HG03354 (cell line): ENCODE data around the gene ARID3C.
"Not testable (repeated sequence)": the region's sequence is repeated elsewhere in the genome, so short reads cannot be mapped to it uniquely, and the experiment has no call there.

Experiments used
- ATAC-seq: cut with Tn5 transposase; IDR thresholded peaks from one replicate; pipeline ENCODE4 v1.9.1; 2021; ENCODE audit warnings: mild to moderate bottlenecking; ENCODE audit not compliant: unreplicated experiment, poor library complexity, severe bottlenecking

ARID3C gene

DNA sequence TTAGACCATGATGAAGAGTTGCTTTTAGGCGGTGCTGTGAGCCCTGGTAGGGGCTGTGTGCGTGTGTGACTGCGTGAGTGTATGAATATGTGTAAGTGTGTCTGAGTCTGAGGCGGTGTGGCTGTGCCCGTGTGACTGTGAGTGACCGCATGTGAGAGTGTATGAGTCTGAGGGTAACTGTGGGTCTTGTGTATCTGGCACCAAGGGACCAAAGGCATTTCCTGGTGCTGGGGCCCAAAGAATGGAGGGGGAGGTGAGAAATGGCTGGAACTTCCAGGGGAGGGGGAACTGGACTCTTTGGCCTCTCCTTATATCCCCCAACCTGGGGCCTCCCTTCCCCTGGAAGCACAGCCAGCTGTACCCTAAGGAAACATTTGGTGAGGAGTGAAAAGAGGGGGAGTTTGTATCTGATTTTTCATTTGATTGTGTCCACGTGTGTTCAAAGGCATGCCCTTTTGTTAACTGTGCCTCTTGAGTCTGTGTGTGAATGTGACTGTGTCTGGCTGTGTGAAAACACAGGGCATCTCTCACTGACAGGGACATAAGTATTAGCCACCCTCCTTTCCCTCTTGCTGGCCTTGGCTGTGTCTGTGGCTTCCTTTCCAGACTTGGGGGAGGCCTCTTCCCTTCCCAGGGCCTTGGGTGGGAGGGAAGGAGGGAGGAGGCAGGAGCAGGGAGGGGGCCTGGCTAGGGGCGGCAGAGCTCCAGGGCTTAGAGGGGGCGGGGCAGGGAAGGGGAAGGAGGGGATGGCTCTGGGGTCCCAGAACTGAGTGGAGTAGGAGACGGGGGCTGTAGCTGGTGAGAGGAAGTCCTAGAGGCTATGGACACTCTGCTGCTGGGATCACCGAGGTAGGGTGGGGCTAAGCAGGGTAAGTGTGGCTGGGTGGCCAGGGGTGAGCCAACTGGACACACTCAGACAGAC, 24.5 kb upstream of the ARID3C start:
- no peak for ATAC-seq

DNA sequence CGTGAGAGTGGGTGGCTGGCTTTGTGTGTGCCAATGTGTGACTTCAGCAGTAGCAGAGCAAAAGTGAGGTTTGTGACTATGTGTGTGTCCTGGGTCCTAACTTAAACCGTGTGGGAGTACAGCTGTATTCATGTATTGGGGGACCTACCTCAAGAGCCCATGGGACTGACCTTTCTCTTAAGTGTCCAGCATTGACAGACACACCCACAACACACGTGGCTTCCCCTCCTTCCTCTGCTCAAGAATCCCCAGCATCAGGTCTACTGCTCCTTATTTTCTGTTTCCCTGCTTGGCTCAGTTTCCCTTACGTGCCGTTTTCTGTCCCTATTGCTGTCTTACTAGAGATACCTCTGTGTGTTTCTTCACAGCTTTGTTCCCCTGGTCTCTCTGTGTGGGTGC, 23.7 kb upstream of the ARID3C start:
- no peak for ATAC-seq

DNA sequence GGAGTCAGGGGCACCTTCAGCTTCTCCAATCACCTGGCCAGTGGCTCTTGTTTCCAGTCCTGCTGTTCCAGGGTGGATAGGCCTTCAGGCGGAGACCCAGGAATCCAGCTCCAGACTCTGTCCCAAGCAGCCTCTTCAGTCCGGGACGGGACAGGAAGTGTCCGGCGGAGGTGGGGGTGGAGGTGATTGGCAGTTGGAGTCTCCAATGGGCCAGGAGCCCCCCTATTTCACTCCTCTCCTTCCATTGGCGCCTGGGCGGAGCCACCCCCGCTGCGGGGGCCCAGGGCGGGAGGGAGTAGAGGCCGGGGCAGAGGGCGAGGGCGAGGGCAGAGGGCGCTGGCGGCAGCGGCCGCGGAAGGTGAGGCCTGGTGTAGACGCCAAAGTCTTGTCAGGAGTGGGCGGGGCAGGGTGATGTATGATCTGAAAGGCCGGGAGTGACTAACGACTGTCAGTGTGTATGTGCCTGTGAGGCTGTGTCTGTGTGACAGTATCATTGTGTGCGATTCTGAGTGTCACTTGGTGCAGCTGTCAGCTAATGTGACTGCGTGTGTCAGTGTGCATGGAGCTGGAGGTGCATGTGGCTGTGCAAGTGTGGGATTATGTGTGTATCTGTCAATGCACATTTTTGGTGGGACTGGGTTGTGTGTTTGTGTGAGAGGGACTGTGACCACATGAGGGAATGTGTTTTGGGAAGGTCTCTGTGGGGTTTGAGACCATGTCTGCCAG, 23.2 kb upstream of the ARID3C start, which contains the start of gene IL11RA:
Gene IL11RA, plus strand, starts transcription at position 310 of the 726 bp plus-strand sequence. CDS start 3,033 bp downstream, outside the sequence.
- peak; percentile 44 for ATAC-seq

DNA sequence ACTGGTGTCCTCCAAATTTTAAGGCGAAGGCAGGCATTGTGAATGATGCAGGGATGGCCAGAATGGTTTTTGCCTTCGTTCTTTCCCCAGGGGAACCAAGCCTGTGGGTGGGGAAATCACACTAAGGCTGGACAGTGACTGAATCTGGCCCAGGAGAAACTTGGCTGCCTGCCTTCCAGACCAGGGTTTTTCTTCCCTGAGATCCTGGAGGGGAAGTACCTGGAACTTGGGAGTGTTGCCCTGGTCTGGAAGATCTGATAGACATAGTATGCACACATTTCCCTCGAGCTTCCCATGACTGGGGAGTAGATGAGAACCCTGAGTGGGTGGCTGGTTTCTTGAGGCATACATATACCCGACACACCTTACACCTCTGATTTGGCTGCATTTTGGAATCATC, 22.5 kb upstream of the ARID3C start:
- no peak for ATAC-seq

DNA sequence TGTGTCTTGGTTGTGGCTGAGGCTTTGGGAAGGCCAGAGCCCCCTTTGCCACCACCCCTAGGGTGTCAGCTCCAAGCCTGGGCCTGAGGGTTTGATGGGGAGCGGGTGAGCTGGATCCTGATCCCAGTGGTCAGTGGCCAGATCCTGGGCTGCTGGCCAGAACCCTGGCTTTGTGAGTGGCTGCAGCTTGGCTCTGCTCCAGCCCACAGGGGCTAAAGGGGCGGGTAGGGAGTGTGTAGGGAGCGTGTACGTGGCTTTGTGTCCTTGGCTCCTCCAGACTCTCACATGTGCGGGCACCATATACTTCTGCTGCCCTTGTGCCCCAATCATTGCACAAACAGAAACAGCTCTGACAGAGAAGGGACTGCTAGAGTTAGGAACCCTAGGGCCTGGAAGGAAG, 21.9 kb upstream of the ARID3C start:
- ATAC-seq = no peak

DNA sequence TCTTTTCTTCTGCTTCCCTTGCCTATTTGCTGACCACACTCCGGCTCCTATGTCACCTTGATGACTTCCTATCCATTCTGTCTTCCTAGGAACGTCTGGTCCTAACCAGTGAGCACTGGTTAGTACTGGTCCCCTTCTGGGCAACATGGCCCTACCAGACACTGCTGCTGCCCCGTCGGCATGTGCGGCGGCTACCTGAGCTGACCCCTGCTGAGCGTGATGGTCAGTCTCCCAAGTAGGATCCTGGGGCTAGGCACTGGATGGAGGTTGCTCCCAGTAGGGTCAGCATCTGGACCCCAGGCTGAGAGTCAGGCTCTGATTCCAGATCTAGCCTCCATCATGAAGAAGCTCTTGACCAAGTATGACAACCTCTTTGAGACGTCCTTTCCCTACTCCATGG, 19.8 kb upstream of the ARID3C start:
- no peak for ATAC-seq

DNA sequence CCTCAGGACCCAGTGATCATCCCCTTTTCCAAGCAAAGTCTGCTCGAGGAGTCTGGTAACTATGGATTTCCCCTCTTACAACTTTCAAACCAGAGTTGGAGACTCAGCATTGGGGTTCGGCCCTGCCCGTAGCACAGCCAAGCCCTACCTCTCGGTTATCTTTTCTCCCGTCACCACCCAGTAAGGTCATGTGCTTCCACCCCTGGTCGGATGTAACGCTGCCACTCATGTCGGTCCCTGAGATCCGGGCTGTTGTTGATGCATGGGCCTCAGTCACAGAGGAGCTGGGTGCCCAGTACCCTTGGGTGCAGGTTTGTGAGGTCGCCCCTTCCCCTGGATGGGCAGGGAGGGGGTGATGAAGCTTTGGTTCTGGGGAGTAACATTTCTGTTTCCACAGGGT, 18.8 kb upstream of the ARID3C start:
- no peak for ATAC-seq

DNA sequence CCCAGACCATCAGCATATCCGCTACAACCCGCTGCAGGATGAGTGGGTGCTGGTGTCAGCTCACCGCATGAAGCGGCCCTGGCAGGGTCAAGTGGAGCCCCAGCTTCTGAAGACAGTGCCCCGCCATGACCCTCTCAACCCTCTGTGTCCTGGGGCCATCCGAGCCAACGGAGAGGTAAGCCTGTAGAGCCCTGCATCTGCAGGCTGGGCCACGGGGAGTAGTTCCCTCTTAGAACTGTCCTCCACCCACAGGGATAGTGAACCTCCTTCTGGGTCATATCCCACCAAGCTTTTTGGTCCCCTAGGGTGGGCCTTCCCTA, 18.2 kb upstream of the ARID3C start:
- no peak for ATAC-seq

DNA sequence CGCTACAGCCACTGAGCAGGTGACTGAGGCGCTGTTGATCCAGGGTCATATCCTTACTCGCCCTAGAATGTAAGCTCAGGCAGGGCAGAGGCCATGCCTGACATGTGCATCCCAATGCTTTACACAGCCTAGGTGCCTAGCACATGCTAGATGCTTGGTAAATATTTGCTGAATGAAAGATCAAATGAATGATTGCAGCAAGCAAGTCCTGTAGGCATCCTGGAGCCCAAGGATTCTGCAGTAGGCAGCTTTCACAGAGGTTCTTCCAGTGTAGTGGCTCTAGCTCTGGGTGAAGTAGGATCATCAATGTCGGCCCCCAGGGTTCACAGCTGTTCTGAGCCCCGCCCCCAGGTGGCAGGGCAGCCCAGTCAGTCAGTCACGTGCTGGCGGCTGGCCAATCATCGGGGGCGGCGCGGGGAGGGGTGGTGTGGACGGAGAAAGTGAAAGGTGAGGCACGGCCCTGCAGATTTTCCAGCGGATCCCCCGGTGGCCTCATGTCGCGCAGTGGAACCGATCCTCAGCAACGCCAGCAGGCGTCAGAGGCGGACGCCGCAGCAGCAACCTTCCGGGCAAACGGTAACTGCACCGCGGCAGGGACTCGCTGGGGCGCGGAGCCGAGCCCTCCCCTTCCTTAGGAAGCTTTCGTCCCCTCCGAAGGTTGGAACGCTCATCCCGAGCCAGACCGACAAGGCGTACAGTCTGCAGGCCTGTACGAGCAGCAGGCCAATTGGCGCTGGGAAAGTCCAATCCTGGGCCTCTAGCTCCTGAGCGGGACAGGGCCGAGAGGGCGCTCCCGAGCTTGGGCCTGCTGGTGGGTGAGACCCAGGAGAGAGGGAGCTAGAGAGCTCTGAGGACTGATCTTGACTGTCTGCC, 17.6 kb upstream of the ARID3C start, which contains the start of gene GALT:
Gene GALT, plus strand, starts transcription at position 465 of the 873 bp plus-strand sequence. Its CDS starts 30 bp downstream, at position 495.
- peak; percentile 92 for ATAC-seq

DNA sequence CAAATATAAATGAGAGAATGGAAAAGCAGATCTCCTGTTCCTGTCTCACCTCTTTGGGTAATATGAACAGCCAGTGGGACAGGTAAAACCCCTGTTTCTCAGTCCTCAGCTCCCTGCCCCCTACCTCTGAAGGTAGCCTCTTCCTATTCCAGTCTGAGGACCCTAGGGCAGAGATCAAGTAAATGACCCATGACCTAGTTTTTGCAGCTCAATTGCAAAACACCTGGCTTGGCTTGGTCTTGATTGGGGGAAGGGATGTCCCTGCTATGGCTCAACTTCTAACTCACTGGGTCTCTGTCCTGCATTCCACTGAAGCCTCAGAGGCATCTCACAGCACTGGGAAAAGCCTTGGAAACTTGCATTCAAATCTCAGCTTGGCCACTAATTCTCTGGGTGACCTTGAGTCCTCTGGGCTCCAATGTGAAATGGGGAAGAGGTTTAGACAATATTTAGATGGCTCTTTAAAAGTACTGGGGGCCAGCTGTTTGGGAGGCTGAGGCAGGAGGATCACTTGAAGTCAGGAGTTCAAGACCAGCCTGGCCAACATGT, 16.0 kb upstream of the ARID3C start:
- no peak for ATAC-seq

DNA sequence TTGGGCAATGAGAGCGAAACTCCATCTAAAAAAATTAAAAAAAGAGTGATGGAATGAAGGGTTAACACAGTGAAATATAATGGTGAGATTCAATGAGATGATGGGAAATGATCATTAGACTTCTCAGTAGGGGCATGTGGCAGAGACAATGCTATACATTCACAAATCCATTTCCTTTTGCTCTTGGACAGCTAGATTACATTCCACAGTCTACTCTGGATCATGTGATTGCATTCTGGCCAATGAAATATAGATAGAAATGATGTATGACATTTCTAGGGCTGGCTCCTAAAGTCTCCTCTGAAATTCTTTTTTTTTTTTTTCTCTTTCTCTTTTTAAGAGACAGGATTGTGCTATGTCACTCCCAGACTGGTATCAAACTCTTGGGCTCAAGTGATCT, 13.8 kb upstream of the ARID3C start:
- ATAC-seq = no peak

DNA sequence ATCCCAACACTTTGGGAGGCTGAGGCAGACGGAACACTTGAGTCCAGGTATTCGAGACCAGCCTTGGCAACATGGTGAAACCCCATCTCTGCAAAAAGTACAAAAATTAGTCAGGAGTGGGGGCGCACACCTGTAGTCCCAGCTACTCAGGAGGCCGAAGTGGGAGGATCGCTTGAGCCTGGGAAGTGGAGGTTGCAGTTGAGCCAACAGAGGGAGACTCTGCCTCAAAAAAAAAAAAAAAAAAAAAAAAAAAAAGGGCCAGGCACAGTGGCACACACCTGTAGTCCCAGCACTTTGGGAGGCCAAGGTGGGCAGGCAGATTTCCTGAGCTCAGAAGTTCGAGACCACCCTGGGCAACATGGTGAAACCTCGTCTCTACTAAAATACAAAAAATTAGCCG, 10.5 kb upstream of the ARID3C start:
- ATAC-seq = not testable (repeated sequence)

DNA sequence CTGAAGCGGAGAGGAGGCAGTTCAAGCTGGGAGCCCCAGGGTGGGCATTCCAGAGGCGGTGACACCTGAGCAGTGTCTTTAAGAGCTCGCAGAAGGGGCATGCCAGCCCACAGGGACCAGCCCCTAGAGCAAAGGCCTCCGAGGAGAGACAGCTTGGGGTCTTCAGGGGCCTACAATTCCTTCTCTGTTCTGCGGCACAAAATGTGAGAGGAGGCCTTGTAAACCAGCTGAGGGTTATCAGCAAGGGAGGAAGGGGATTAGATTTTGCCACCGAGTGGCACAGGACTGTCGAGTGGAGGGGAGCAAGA, 9.2 kb upstream of the ARID3C start:
- ATAC-seq = no peak

DNA sequence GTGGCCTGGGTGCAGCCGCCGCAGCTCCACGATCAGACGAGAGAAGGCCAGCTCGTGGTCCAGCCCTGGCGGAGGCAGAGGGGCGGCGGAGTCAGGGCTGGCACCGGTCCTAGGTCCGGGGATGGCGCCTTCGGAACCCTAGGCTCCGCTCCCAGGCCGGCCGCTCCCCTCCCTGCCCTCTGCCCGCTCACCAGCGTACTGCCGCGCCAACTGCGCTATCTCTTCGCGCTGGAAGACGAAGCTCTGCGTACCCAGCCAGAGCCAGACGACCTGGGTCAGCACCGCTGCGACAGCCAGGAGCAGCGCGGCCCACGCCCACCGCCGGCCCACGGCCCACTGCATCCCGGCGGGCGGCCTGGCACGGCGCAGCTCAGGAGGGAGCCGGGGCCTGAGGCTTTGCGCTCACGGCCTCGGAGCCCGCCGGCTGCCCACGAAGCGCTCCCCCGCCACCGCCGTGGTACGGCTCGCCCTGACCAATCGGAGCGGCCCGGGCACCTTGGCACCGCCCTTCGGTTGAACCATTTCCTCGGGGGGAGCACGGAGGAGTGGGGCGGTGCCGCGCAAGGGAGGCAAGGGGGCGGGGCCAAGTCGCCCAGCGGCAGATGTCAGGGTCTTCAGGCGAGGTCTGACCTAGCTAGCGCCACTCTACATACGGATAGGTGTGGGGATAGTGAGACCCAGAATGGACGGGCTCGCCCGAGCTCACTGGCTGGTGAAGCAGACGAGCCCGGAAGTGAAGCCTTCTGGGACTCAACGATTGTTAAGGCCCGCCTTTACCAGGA, 8.7 kb upstream of the ARID3C start, which contains the start of gene SIGMAR1:
Gene SIGMAR1, minus strand, starts transcription at position 432 of the 782 bp plus-strand sequence. Its CDS starts 90 bp downstream, at position 342.
- ATAC-seq = peak; percentile 86

DNA sequence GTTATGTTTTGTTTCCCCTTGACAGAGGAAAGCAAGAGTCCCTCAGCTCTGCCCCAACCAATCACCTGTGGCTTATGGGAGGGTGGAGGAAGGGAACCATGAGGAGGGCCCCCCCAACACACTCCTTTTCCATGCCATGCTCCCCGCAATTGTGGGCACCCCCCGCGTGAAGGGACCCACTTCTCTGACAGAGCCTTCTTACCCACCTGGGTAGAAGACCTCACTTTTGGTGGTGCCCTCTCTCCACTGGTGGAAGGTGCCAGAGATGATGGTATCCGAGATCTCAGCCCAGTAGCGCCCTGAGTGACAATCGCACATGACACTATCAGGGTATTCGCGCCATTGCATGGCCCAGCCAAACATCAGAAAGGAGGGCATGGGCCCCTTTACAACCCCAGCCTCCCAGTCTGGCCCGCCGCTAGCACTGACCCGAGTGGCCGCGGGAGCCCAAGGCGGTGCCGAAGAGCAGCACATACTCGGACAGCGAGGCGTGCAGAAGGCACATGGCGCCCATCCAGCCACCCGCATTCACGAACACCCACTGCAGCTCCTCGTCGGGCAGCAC, 8.0 kb upstream of the ARID3C start:
- peak; percentile 2 for ATAC-seq

DNA sequence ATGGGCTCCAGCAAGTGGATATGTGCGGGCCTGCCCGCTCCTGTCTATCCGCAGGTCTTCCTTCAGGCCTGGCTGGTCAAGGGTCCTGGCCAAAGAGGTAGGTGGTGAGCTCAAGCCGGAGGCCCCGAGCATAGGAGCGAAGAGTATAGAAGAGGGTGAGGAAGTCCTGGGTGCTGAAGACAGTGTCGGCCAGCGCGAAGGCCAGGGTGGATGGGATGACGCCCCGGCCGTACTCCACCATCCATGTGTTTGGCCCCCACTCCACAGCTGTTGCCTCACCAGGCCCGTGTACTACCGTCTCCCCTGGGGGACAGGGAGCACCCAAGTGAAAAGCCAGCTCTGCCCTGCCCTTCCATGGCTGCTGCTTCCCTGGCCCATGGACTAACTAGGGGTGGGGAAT, 6.7 kb upstream of the ARID3C start:
- no peak for ATAC-seq

DNA sequence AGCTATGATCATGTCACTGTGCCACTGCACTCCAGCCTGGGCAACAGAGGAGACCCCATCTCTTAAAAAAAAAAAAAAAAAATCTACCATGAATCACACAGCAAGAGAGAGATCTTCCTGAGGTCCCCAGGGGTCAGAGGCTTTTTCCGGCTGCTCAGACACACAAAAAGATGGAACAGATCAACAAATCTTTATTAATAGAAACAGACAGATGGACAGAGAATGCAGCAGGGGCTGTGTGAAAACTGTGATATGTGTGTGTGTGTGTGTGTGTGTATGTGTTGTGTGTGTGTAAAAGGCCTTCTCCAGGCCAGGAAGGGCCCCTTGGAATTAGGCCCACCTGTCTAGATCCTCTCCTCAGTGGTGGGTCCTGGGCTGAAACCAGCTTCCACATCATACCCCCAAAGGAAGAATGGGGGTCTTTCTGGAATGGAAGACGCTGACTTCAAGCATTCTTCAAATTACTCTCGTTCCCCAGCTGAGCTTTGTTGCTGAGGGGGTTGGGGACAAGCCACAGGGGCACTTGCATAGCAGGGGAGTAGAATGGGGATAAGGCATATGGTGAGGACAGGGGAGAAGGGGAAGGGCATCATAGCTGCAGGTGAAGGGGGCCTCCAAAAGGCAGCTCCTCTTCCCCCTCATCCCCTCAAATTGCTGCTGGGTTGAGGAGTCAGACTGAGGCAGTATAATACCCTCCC, 5.8 kb upstream of the ARID3C start:
- ATAC-seq = no peak

DNA sequence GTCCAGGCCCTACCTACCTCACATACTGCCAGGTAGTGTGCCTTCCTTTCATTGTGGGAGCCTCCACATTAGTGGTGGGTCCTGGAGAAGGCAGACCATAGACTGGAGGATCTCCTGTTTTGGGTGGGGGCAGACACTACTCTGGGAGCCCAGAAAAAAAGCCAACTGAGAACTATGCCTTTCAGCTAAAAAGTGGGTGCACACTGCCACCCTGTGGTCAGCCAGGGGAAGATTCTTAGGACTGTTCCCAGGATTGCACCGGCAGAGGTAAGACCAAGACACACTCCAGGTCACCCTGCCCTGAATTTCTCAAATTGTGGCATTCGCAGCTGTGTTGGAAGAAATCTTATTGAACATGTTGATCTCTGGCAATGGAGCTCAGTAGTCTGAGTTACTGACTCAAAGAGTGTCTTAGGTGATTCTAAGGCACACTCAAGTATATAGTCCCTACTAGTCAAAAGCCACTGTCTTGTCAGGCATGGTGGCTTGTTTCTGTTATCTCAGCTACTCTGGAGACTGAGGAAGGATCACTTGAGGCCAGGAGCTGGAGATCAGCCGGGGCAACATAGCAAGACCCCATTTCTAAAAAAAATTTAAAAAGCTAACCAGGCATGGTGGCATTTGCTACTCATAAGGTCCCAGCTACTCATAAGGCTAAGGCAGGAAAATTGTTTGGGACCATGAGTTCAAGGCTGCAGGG, 5.1 kb upstream of the ARID3C start:
- peak; percentile 44 for ATAC-seq
